B cell (primary cell): Measurements from ENCODE around the gene PHKA2. TPM values are rescaled to one million over a fixed set of nuclear protein-coding genes. Genes with fewer than 3 reads are reported as not detected.

Experiments
- ATAC-seq: fragments of 200-7000 bp; cut with Tn5 transposase; one replicate; pipeline ENCODE4 v1.10.0; 2021; ENCODE audit warnings: low read depth, mild to moderate bottlenecking, moderate number of reproducible peaks, moderate library complexity
- CTCF ChIA-PET: fragments of 350-600 bp; sonication (Branson Sonifier 250); formaldehyde crosslinking; loops from one replicate; lab custom pipeline; 2021; ENCODE audit warnings: antibody characterized with exemption, inconsistent platforms; lab: Charles Lee
- POLR2A ChIA-PET: fragments of 350-600 bp; sonication (Branson Sonifier 250); formaldehyde crosslinking; loops from one replicate; lab custom pipeline; 2021; ENCODE audit warnings: antibody characterized with exemption; lab: Charles Lee
- DNase-seq: peaks from one replicate; pipeline ENCODE4 v3.0.0; 2013
- H2AFZ ChIP-seq: 2 replicates; pipeline ENCODE4 v1.6.1; 2012; ENCODE audit warnings: mild to moderate bottlenecking, low read depth, low read length; ENCODE audit not compliant: insufficient read depth, poor library complexity, severe bottlenecking
- H3K27ac ChIP-seq, 2 donors: 1 replicate in 1 of 2; 2 replicates in 1 of 2; pipeline ENCODE4 v1.5.1; 2012 to 2013; ENCODE audit warnings: low read length in 2 of 2, mild to moderate bottlenecking in 2 of 2, moderate library complexity in 1 of 2
- H3K27me3 ChIP-seq, 4 experiments: fragments of 200-600 bp in 1 of 4; sonication (generic) in 1 of 4; replicated peaks in 1 of 4; 1 replicate in 2 of 4; 2 replicates in 2 of 4; pipeline versions ENCODE4 v1.6.1 to v1.7.0; 2013 to 2016; ENCODE audit warnings: low read length in 3 of 4, mild to moderate bottlenecking in 2 of 4, mixed read lengths in 1 of 4, moderate library complexity in 1 of 4; ENCODE audit not compliant: insufficient read depth in 4 of 4, control insufficient read depth in 3 of 4; ENCODE audit errors: control extremely low read depth in 1 of 4
- H3K36me3 ChIP-seq, 2 experiments: replicated peaks in 1 of 2; 1 replicate in 1 of 2; 2 replicates in 1 of 2; pipeline versions ENCODE4 v1.6.1 to v1.7.1; 2013; ENCODE audit warnings: low read length in 1 of 2; ENCODE audit not compliant: insufficient read depth in 2 of 2, control insufficient read depth in 1 of 2; ENCODE audit errors: control extremely low read depth in 1 of 2, extremely low read depth in 1 of 2
- H3K4me1 ChIP-seq, 2 donors: fragments of 200-600 bp in 1 of 2; sonication (generic) in 1 of 2; 1 replicate in 1 of 2; 2 replicates in 1 of 2; pipeline versions ENCODE4 v1.5.1 to v1.6.1; 2013 to 2017; ENCODE audit warnings: low read length in 2 of 2; ENCODE audit not compliant: control insufficient read depth in 2 of 2, insufficient read depth in 2 of 2
- H3K4me2 ChIP-seq: replicated peaks from 2 replicates; pipeline ENCODE3; 2012; ENCODE audit warnings: mild to moderate bottlenecking, low read depth, low read length; ENCODE audit not compliant: poor library complexity, severe bottlenecking
- H3K4me3 ChIP-seq, 5 experiments: fragments of 200-600 bp in 1 of 5; sonication (generic) in 1 of 5; 1 replicate in 3 of 5; 2 replicates in 2 of 5; pipeline versions ENCODE4 v1.5.1 to v1.7.0; 2011 to 2016; ENCODE audit warnings: low read length in 4 of 5, mild to moderate bottlenecking in 4 of 5, low read depth in 2 of 5, control low read depth in 1 of 5, moderate library complexity in 1 of 5; ENCODE audit not compliant: insufficient read depth in 1 of 5; ENCODE audit errors: control extremely low read depth in 1 of 5, extremely low read depth in 1 of 5
- H3K79me2 ChIP-seq: fragments of 200-600 bp; sonication (generic); one replicate; pipeline ENCODE4 v1.6.0; 2016; ENCODE audit warnings: low read length; ENCODE audit not compliant: control insufficient read depth, insufficient read depth
- H3K9ac ChIP-seq: fragments of 200-600 bp; sonication (generic); 2 replicates; pipeline ENCODE4 v1.6.1; 2017; ENCODE audit warnings: mild to moderate bottlenecking, low read length, moderate library complexity
- H3K9me3 ChIP-seq, 3 donors: one replicate each; pipeline versions ENCODE4 v1.6.1 to v1.7.1; 2013; ENCODE audit warnings: low read length in 2 of 3; ENCODE audit not compliant: control insufficient read depth in 2 of 3, insufficient read depth in 1 of 3; ENCODE audit errors: control extremely low read depth in 1 of 3
- H4K20me1 ChIP-seq: 2 replicates; pipeline ENCODE4 v1.6.0; 2012; ENCODE audit warnings: mild to moderate bottlenecking, low read length; ENCODE audit not compliant: insufficient read depth, control insufficient read depth, poor library complexity, severe bottlenecking
- H3K27ac Mint-ChIP-seq: one replicate; pipeline ENCODE4 v1.8.0; 2021; ENCODE audit warnings: mixed read lengths
- H3K27me3 Mint-ChIP-seq: one replicate; pipeline ENCODE4 v1.8.0; 2021; ENCODE audit warnings: mixed read lengths
- H3K4me1 Mint-ChIP-seq: one replicate; pipeline ENCODE4 v1.8.0; 2021; ENCODE audit warnings: mixed read lengths
- H3K4me3 Mint-ChIP-seq: one replicate; pipeline ENCODE4 v1.8.0; 2021; ENCODE audit warnings: mixed read lengths
- H3K9me3 Mint-ChIP-seq: one replicate; pipeline ENCODE4 v1.8.0; 2022; ENCODE audit warnings: mixed read lengths; ENCODE audit not compliant: insufficient read depth
- CTCF ChIP-seq: fragments of 200-600 bp; IDR thresholded peaks from one replicate; pipeline ENCODE4 v1.8.0; 2022; ENCODE audit warnings: antibody characterized with exemption, mild to moderate bottlenecking
- EZH2 ChIP-seq: IDR thresholded peaks from 2 replicates; pipeline ENCODE4 v1.6.1; 2012; ENCODE audit warnings: borderline replicate concordance, low read depth, mild to moderate bottlenecking, moderate library complexity, low read length; ENCODE audit not compliant: insufficient read depth, poor library complexity, severe bottlenecking
- WGBS: methylation state at CpG from one replicate; pipeline ENCODE4 v1.1.5; 2013; ENCODE audit warnings: missing lambda C conversion rate; ENCODE audit not compliant: insufficient coverage; 5-methylcytosine and 5-hydroxymethylcytosine counted together
- intact Hi-C: fragments of 100-400 bp; cut with micrococcal nuclease; formaldehyde crosslinking; loops from one replicate; pipeline ENCODE4 v1.10.0; 2022
- polyA plus RNA-seq: library from polyadenylated mRNA; depleted of rRNA; stranded (reverse); fragments of >200 nt; gene quantifications from 2 replicates; pipeline ENCODE4 v1.2.3, GENCODE V29; 2012
- total RNA-seq, 2 donors: library from RNA; stranded (reverse); fragments of 120-200 nt in 1 of 2; gene quantifications; 1 replicate in 1 of 2; 2 replicates in 1 of 2; pipeline versions ENCODE4 v1.2.3 to v1.2.4, GENCODE V29; 2013 to 2022

PHKA2 gene
- total and polyA plus RNA-seq, 2 donors (not counting 1 experiment from before 2014, with no cell fraction given): 54.6 to 60.6 TPM

- H3K4me3 ChIP-seq: no peak overlapping the region
- H2AFZ ChIP-seq: no peak overlapping the region
- no peaks in the 10 kb centered on the region for H3K27me3 ChIP-seq
- TF ChIP-seq CTCF (no peak), EZH2 (no peak)
- H3K9me3 Mint-ChIP-seq: no peaks in the 10 kb centered on the region
- ATAC-seq (no peak), DNase-seq (no peak)
- no peak overlapping the region for H3K9ac ChIP-seq
- POLR2A ChIA-PET: no interaction called here
- no peaks in the 10 kb centered on the region for H3K9me3 ChIP-seq
- no peak overlapping the region for H3K4me2 ChIP-seq
- H3K27me3 Mint-ChIP-seq: no peaks in the 10 kb centered on the region
- H3K4me1 ChIP-seq: no peaks in the 10 kb centered on the region
- H3K36me3 ChIP-seq: no peaks in the 10 kb centered on the region
- no peaks in the 10 kb centered on the region for H4K20me1 ChIP-seq
- no peak overlapping the region for H3K4me3 Mint-ChIP-seq
- CTCF ChIA-PET: no interaction called here
- H3K27ac Mint-ChIP-seq: no peak overlapping the region
- 27% methylated on average over 2 of the region's 4 CpGs for WGBS
- H3K79me2 ChIP-seq: peaks cover 16% of the 10 kb centered on the region
- H3K4me1 Mint-ChIP-seq: peaks cover 8% of the 10 kb centered on the region
- no peak overlapping the region for H3K27ac ChIP-seq
- intact Hi-C loops: no loop called here
Measured at GRCh38 chrX:18964026-18964425, 19.9 kb downstream of the PHKA2 start.

GRCh38 chrX:18962329-18962728 is 21.6 kb downstream of the PHKA2 start:
- Histone ChIP-seq H3K9me3 (no peaks in the 10 kb centered on the region), H3K4me1 (no peaks in the 10 kb centered on the region), H3K79me2 (peaks cover 15% of the 10 kb centered on the region), H3K4me2 (no peak overlapping the region), H2AFZ (no peak overlapping the region), H3K9ac (no peak overlapping the region), H4K20me1 (no peaks in the 10 kb centered on the region), H3K36me3 (no peaks in the 10 kb centered on the region), H3K4me3 (no peak overlapping the region), H3K27ac (no peak overlapping the region), H3K27me3 (no peaks in the 10 kb centered on the region)
- intact Hi-C loops: no loop called here
- Mint-ChIP-seq H3K4me3 (no peak overlapping the region), H3K27me3 (no peaks in the 10 kb centered on the region), H3K27ac (no peak overlapping the region), H3K4me1 (peaks cover 8% of the 10 kb centered on the region), H3K9me3 (no peaks in the 10 kb centered on the region)
- POLR2A ChIA-PET: no interaction called here
- DNase-seq (no peak), ATAC-seq (no peak)
- CTCF ChIA-PET: interaction anchor here (0.7 kb wide), 1 partner anchor 410 kb away, joined by 4 read pairs; no protein-coding TSS in a partner anchor
- TF ChIP-seq EZH2: no peak
- TF ChIP-seq CTCF: no peak
